GM23338 (cell line): ENCODE data around the gene PLEKHA7.

Experiments
- CREB1 ChIP-seq: fragments of 250-450 bp; sonication (Bioruptor Pico); IDR thresholded peaks from 2 replicates; pipeline ENCODE4 v1.5.0; 2020; ENCODE audit warnings: low read depth, mild to moderate bottlenecking, moderate library complexity
- CTCF ChIP-seq, 2 experiments: fragments of 200-600 bp in 1 of 2; sonication (generic) in 1 of 2; conservative IDR thresholded peaks; 2 replicates each; pipeline versions ENCODE4 v1.5.1 to v1.6.1; 2016 to 2017; ENCODE audit warnings: antibody characterized with exemption in 2 of 2, low read depth in 2 of 2, mild to moderate bottlenecking in 2 of 2, moderate library complexity in 1 of 2
- EZH2 ChIP-seq: fragments of 200-600 bp; sonication (generic); IDR thresholded peaks from one replicate; pipeline ENCODE4 v1.8.0; 2017; ENCODE audit warnings: antibody characterized with exemption, mild to moderate bottlenecking, low read depth; ENCODE audit not compliant: unreplicated experiment
- EZH2phosphoT487 ChIP-seq: fragments of 200-600 bp; sonication (generic); IDR thresholded peaks from one replicate; pipeline ENCODE4 v1.8.1; 2018; ENCODE audit warnings: antibody characterized with exemption; ENCODE audit not compliant: unreplicated experiment
- NANOG ChIP-seq: IDR thresholded peaks from 2 replicates; pipeline ENCODE4 v1.6.1; 2016; ENCODE audit warnings: antibody characterized with exemption, borderline replicate concordance
- POLR2AphosphoS5 ChIP-seq: IDR thresholded peaks from 2 replicates; pipeline ENCODE4 v1.6.1; 2016; ENCODE audit warnings: antibody characterized with exemption, low read depth
- REST ChIP-seq: IDR thresholded peaks from one replicate; pipeline ENCODE4 v1.6.1; 2018; ENCODE audit warnings: antibody characterized with exemption; ENCODE audit not compliant: unreplicated experiment
- ZNF114 ChIP-seq: fragments of 250-450 bp; sonication (Bioruptor Pico); IDR thresholded peaks from 2 replicates; pipeline ENCODE4 v1.5.0; 2020; ENCODE audit warnings: mild to moderate bottlenecking, moderate library complexity
- ZNF331 ChIP-seq: fragments of 250-450 bp; sonication (Bioruptor Pico); IDR thresholded peaks from 2 replicates; pipeline ENCODE4 v1.5.0; 2020; ENCODE audit warnings: low read depth, mild to moderate bottlenecking, moderate library complexity

- TF ChIP-seq CTCF (conservative IDR thresholded peaks at IDR 0.05; ENCODE audit: low read depth in 2 of 2) (no peak), POLR2AphosphoS5 (no peak), CREB1 (CRISPR knock-in tag) (no peak), EZH2 (no peak), REST (no peak), NANOG (no peak), EZH2phosphoT487 (no peak), ZNF331 (CRISPR knock-in tag) (no peak), ZNF114 (CRISPR knock-in tag) (no peak)
Observed at GRCh38 chr11:16969010-16969999, 44.9 kb downstream of the PLEKHA7 start.
